Osteocyte (in vitro differentiated cells): ENCODE results near the gene MLLT6. TPM values are rescaled to one million over a fixed set of nuclear protein-coding genes. Genes with fewer than 3 reads are reported as not detected.

Experiments used
- DNase-seq: peaks from one replicate; pipeline ENCODE4 v3.0.0; 2021; ENCODE audit warnings: mixed read lengths; ENCODE audit not compliant: unreplicated experiment; ENCODE audit errors: extremely low spot score
- H3K27ac Mint-ChIP-seq: one replicate; pipeline ENCODE4 v1.8.0; 2021; ENCODE audit warnings: mild to moderate bottlenecking, mixed read lengths; ENCODE audit not compliant: unreplicated experiment
- H3K27me3 Mint-ChIP-seq: one replicate; pipeline ENCODE4 v1.8.0; 2021; ENCODE audit warnings: mixed read lengths; ENCODE audit not compliant: unreplicated experiment
- H3K36me3 Mint-ChIP-seq: one replicate; pipeline ENCODE4 v1.8.0; 2021; ENCODE audit warnings: mixed read lengths; ENCODE audit not compliant: unreplicated experiment
- H3K4me1 Mint-ChIP-seq: one replicate; pipeline ENCODE4 v1.8.0; 2021; ENCODE audit warnings: mixed read lengths; ENCODE audit not compliant: unreplicated experiment
- H3K4me3 Mint-ChIP-seq: one replicate; pipeline ENCODE4 v1.8.0; 2021; ENCODE audit warnings: mild to moderate bottlenecking, moderate library complexity, mixed read lengths; ENCODE audit not compliant: unreplicated experiment
- H3K9me3 Mint-ChIP-seq: one replicate; pipeline ENCODE4 v1.8.0; 2021; ENCODE audit warnings: mixed read lengths; ENCODE audit not compliant: unreplicated experiment
- CTCF ChIP-seq: fragments of 200-600 bp; sonication (generic); IDR thresholded peaks from 2 replicates; pipeline ENCODE4 v1.5.0; 2021; ENCODE audit warnings: antibody characterized with exemption, mild to moderate bottlenecking, moderate library complexity
- microRNA-seq: library from miRNA; unstranded; fragments of <30 nt; microRNA quantifications from one replicate; pipeline ENCODE4 v1.1.0, GENCODE V29; 2020; ENCODE audit not compliant: unreplicated experiment
- total RNA-seq: library from RNA; stranded (reverse); gene quantifications from 2 replicates; pipeline ENCODE4 v1.2.1, GENCODE V29; 2021

Gene MLLT6
- total RNA-seq, 1 donor from 2014 or later: 107 TPM

- Mint-ChIP-seq H3K9me3 (no peaks in the 10 kb centered on the region), H3K4me1 (no peaks in the 10 kb centered on the region), H3K36me3 (peaks cover 32% of the 10 kb centered on the region), H3K27me3 (no peaks in the 10 kb centered on the region), H3K4me3 (no peak overlapping the region), H3K27ac (no peak overlapping the region)
- no peak for TF ChIP-seq CTCF
- DNase-seq: no peak
Observed at GRCh38 chr17:38762231-38762630, 57.2 kb downstream of the MLLT6 start.

DNA sequence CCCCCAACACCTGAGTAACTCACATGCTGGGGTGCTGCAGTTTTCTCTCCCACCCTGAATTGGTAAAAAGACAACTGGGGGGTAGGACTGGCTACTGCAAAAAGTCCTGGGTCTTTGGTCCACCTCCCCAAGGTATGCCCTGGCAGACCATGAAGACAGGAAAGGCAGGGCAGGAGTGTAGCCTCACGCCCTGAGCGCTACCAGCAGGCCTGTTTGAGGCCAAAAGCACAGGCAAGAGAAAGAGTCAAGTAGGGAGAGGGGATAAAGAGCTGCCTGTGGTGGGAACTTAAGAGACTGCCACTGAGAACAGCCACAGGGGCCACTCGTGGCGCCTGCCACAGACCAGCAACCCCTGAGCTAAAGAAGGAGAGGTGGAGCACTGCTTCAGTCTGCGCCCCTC is 61.3 kb downstream of the MLLT6 start:
- no peak for TF ChIP-seq CTCF
- H3K9me3 Mint-ChIP-seq: no peaks in the 10 kb centered on the region
- H3K27ac Mint-ChIP-seq: no peak overlapping the region
- no peak overlapping the region for H3K4me3 Mint-ChIP-seq
- H3K4me1 Mint-ChIP-seq: no peaks in the 10 kb centered on the region
- no peak for DNase-seq
- no peaks in the 10 kb centered on the region for H3K27me3 Mint-ChIP-seq
- H3K36me3 Mint-ChIP-seq: peaks cover 32% of the 10 kb centered on the region

GRCh38 chr17:38768417-38768816 is 63.3 kb downstream of the MLLT6 start:
- Mint-ChIP-seq H3K4me3 (no peak overlapping the region), H3K27ac (no peak overlapping the region), H3K36me3 (peaks cover 42% of the 10 kb centered on the region), H3K27me3 (no peaks in the 10 kb centered on the region), H3K9me3 (no peaks in the 10 kb centered on the region), H3K4me1 (no peaks in the 10 kb centered on the region)
- no peak for DNase-seq
- no peak for TF ChIP-seq CTCF

- H3K36me3 Mint-ChIP-seq: peaks cover 43% of the 10 kb centered on the region
- no peaks in the 10 kb centered on the region for H3K4me1 Mint-ChIP-seq
- H3K27ac Mint-ChIP-seq: no peak overlapping the region
- no peaks in the 10 kb centered on the region for H3K27me3 Mint-ChIP-seq
- no peak for DNase-seq
- no peaks in the 10 kb centered on the region for H3K9me3 Mint-ChIP-seq
- TF ChIP-seq CTCF: no peak
- H3K4me3 Mint-ChIP-seq: no peak overlapping the region
Observed at GRCh38 chr17:38773258-38773657, 68.2 kb downstream of the MLLT6 start.

GRCh38 chr17:38777641-38778250 is 72.7 kb downstream of the MLLT6 start:
- H3K36me3 Mint-ChIP-seq: peaks cover 44% of the 10 kb centered on the region
- no peak for DNase-seq
- no peak for TF ChIP-seq CTCF
- H3K9me3 Mint-ChIP-seq: no peaks in the 10 kb centered on the region
- no peaks in the 10 kb centered on the region for H3K4me1 Mint-ChIP-seq
- no peak overlapping the region for H3K4me3 Mint-ChIP-seq
- H3K27me3 Mint-ChIP-seq: no peaks in the 10 kb centered on the region
- no peak overlapping the region for H3K27ac Mint-ChIP-seq

Small RNAs within 50 kb of the gene (microRNA-seq; reads per million reads assigned to microRNA genes)
- gene MIR4726 (1.6 reads per million), gene MIR4734 (not detected)

Other genes with a start within 250 kb of the MLLT6 start
- 0.05 TPM in 1 of 2 replicates, not detected in the other for gene SRCIN1, start 99.3 kb upstream of the MLLT6 start, total RNA-seq
- gene EPOP, start 30.3 kb upstream of the MLLT6 start, total RNA-seq: 1.0 TPM in 2 replicates
- 15.0 and 16.7 TPM in 2 replicates for gene CISD3, start 25.1 kb downstream of the MLLT6 start, total RNA-seq
- 66.1 and 66.9 TPM in 2 replicates for gene PCGF2, start 43.1 kb downstream of the MLLT6 start, total RNA-seq
- 144 TPM in 2 replicates for gene PSMB3, start 47.5 kb downstream of the MLLT6 start, total RNA-seq
- gene PIP4K2B, start 94.3 kb downstream of the MLLT6 start, total RNA-seq: 70.2 and 77.4 TPM in 2 replicates
- gene CWC25, start 120.0 kb downstream of the MLLT6 start, total RNA-seq: 16.5 and 17.2 TPM in 2 replicates
- gene RPL23, start 148.4 kb downstream of the MLLT6 start, total RNA-seq: 1,245 and 1,310 TPM in 2 replicates
- gene LASP1, start 164.8 kb downstream of the MLLT6 start, total RNA-seq: 402 and 409 TPM in 2 replicates